ENCODE data around the gene MTHFD1. TPM values are rescaled to one million over a fixed set of nuclear protein-coding genes. Genes with fewer than 3 reads are reported as not detected.

Gene MTHFD1
- total RNA-seq, 1 experiment from 2014 or later = 55.8 TPM

GRCh38 chr14:64504897-64505794 lies 117.0 kb downstream of the MTHFD1 start:
- Histone ChIP-seq H3K4me3 (ENCODE audit: insufficient read depth, low read depth, low read length) (peak overlapping the region; percentile 94), H3K27me3 (ENCODE audit: control insufficient read depth, insufficient read depth, low read length) (no peaks in the 10 kb centered on the region), H3K36me3 (replicated peaks; ENCODE audit: control insufficient read depth, insufficient read depth, low read length) (no peaks in the 10 kb centered on the region)
- peak; percentile 91 for DNase-seq

GRCh38 chr14:64506721-64507120 lies 118.6 kb downstream of the MTHFD1 start:
- DNase-seq = no peak

GRCh38 chr14:64507376-64508156 lies 119.4 kb downstream of the MTHFD1 start:
- no peaks in the 10 kb centered on the region for H3K27me3 ChIP-seq (ENCODE audit: control insufficient read depth, insufficient read depth, low read length)
- H3K36me3 ChIP-seq (replicated peaks; ENCODE audit: control insufficient read depth, insufficient read depth, low read length) = no peaks in the 10 kb centered on the region
- DNase-seq = no peak
- H3K4me3 ChIP-seq (ENCODE audit: insufficient read depth, low read depth, low read length) = no peak overlapping the region

More at GRCh38 chr14:64506721-64507120, 118.6 kb downstream of the MTHFD1 start:
- Histone ChIP-seq H3K36me3 (replicated peaks; ENCODE audit: control insufficient read depth, insufficient read depth, low read length) (no peaks in the 10 kb centered on the region), H3K27me3 (ENCODE audit: control insufficient read depth, insufficient read depth, low read length) (no peaks in the 10 kb centered on the region), H3K4me3 (ENCODE audit: insufficient read depth, low read depth, low read length) (no peak overlapping the region)

- H3K4me3 ChIP-seq (ENCODE audit: insufficient read depth, low read depth, low read length) = no peak overlapping the region
- no peaks in the 10 kb centered on the region for H3K27me3 ChIP-seq (ENCODE audit: control insufficient read depth, insufficient read depth, low read length)
- H3K36me3 ChIP-seq (replicated peaks; ENCODE audit: control insufficient read depth, insufficient read depth, low read length) = no peaks in the 10 kb centered on the region
- no peak for DNase-seq
Measured at GRCh38 chr14:64508215-64508776, 120.1 kb downstream of the MTHFD1 start.

GRCh38 chr14:64509036-64509435 lies 120.9 kb downstream of the MTHFD1 start:
- Histone ChIP-seq H3K27me3 (ENCODE audit: control insufficient read depth, insufficient read depth, low read length) (no peaks in the 10 kb centered on the region), H3K36me3 (replicated peaks; ENCODE audit: control insufficient read depth, insufficient read depth, low read length) (no peaks in the 10 kb centered on the region), H3K4me3 (ENCODE audit: insufficient read depth, low read depth, low read length) (no peak overlapping the region)
- DNase-seq = no peak

Other genes with a start within 250 kb of the MTHFD1 start
- 0.07 TPM in 2 replicates for gene ESR2, start 94.0 kb upstream of the MTHFD1 start, total RNA-seq (2014; rRNA removed; shearing (Covaris generic))
- 0.62 and 1.1 TPM in 2 replicates for gene AKAP5, start 77.1 kb downstream of the MTHFD1 start, total RNA-seq (2014; rRNA removed; shearing (Covaris generic))
- gene ZBTB25, start 115.5 kb downstream of the MTHFD1 start, total RNA-seq (2014; rRNA removed; shearing (Covaris generic)) = 3.9 and 7.2 TPM in 2 replicates
- gene ZBTB1, start 116.4 kb downstream of the MTHFD1 start, total RNA-seq (2014; rRNA removed; shearing (Covaris generic)) = 16.0 and 24.7 TPM in 2 replicates
- gene HSPA2, start 152.4 kb downstream of the MTHFD1 start, total RNA-seq (2014; rRNA removed; shearing (Covaris generic)) = 14.1 and 21.4 TPM in 2 replicates
- gene PPP1R36, start 161.6 kb downstream of the MTHFD1 start, total RNA-seq (2014; rRNA removed; shearing (Covaris generic)) = 0.28 and 0.41 TPM in 2 replicates

Measured in H7 (cell line).